K562 (cell line): Measurements from ENCODE around the gene LMBR1L. TPM values are rescaled to one million over a fixed set of nuclear protein-coding genes. Genes with fewer than 3 reads are reported as not detected.
A peak's percentile ranks its signal among the peaks of the same experiment; 100 is the strongest.

ENCODE experiments used
- BRF2 ChIP-seq: IDR thresholded peaks from 3 replicates; pipeline ENCODE4 v1.6.1; 2011; ENCODE audit warnings: borderline replicate concordance, mild to moderate bottlenecking; ENCODE audit not compliant: insufficient read length, insufficient read depth
- CREM ChIP-seq: IDR thresholded peaks from 2 replicates; pipeline ENCODE4 v1.6.1; 2014; ENCODE audit warnings: antibody characterized with exemption, low read depth
- EWSR1 ChIP-seq: fragments of 450-650 bp; IDR thresholded peaks from 2 replicates; pipeline ENCODE4 v1.6.1; 2018; ENCODE audit warnings: borderline replicate concordance, mild to moderate bottlenecking, low read depth, moderate library complexity; ENCODE audit not compliant: partially characterized antibody
- GABPB2 ChIP-seq: fragments of 250-450 bp; sonication (Bioruptor Pico); conservative IDR thresholded peaks from 2 replicates; pipeline ENCODE4 v1.5.1; 2021; ENCODE audit warnings: mild to moderate bottlenecking
- HDAC2 ChIP-seq: fragments of 450-650 bp; IDR thresholded peaks from 2 replicates; pipeline ENCODE4 v1.6.1; 2016; ENCODE audit warnings: mild to moderate bottlenecking
- HMBOX1 ChIP-seq: sonication (generic); IDR thresholded peaks from 2 replicates; pipeline ENCODE4 v1.6.1; 2016
- ILF3 ChIP-seq: fragments of 450-650 bp; IDR thresholded peaks from 2 replicates; pipeline ENCODE4 v1.6.1; 2018; ENCODE audit warnings: antibody characterized with exemption, mild to moderate bottlenecking, moderate library complexity, borderline replicate concordance
- MLX ChIP-seq, 2 experiments: fragments of 450-650 bp in 1 of 2; sonication (generic) in 1 of 2; formaldehyde crosslinking; conservative IDR thresholded peaks; 2 replicates each; pipeline versions ENCODE4 v1.4.0 to v1.8.1; 2020 to 2022; ENCODE audit warnings: mild to moderate bottlenecking in 1 of 2, missing genetic modification reagents in 1 of 2
- MYBL2 ChIP-seq, 2 experiments: fragments of 450-650 bp in 1 of 2; sonication (generic) in 1 of 2; formaldehyde crosslinking in 1 of 2; IDR thresholded peaks; 2 replicates each; pipeline versions ENCODE4 v1.6.1 to v1.8.1; 2017 to 2022; ENCODE audit warnings: borderline replicate concordance in 1 of 2, inconsistent platforms in 1 of 2, low read depth in 1 of 2, mild to moderate bottlenecking in 1 of 2, missing genetic modification reagents in 1 of 2, moderate library complexity in 1 of 2
- MYC ChIP-seq, 2 experiments: fragments of 250-450 bp in 1 of 2; sonication (Bioruptor Pico) in 1 of 2; IDR thresholded peaks; 2 replicates each; pipeline versions ENCODE4 v1.5.1 to v1.6.1; 2012 to 2021; ENCODE audit warnings: low read depth in 2 of 2, borderline replicate concordance in 1 of 2, improper control_type of control experiment in 1 of 2, low read length in 1 of 2, mild to moderate bottlenecking in 1 of 2, moderate library complexity in 1 of 2
- PATZ1 ChIP-seq: fragments of 250-450 bp; sonication (Bioruptor Pico); IDR thresholded peaks from 2 replicates; pipeline ENCODE4 v1.5.0; 2020; ENCODE audit warnings: mild to moderate bottlenecking, borderline replicate concordance
- PKNOX1 ChIP-seq: fragments of 450-650 bp; IDR thresholded peaks from 2 replicates; pipeline ENCODE4 v1.6.1; 2016
- ZKSCAN8 ChIP-seq: fragments of 200-800 bp; sonication (Bioruptor generic); IDR thresholded peaks from 2 replicates; pipeline ENCODE4 v1.6.1; 2016; ENCODE audit warnings: missing genetic modification characterization, missing compliant biosample characterization
- ZNF347 ChIP-seq: fragments of 450-650 bp; formaldehyde crosslinking; IDR thresholded peaks from 2 replicates; pipeline ENCODE4 v1.4.0; 2020; ENCODE audit warnings: low read depth, mild to moderate bottlenecking, moderate library complexity
- ZNF384 ChIP-seq: IDR thresholded peaks from 2 replicates; pipeline ENCODE4 v1.6.1; 2012; ENCODE audit warnings: low read depth, low read length, improper control_type of control experiment
- ZNF444 ChIP-seq: fragments of 250-450 bp; sonication (Bioruptor Pico); IDR thresholded peaks from 2 replicates; pipeline ENCODE4 v1.4.0; 2020; ENCODE audit warnings: mild to moderate bottlenecking, moderate library complexity
- ZNF445 ChIP-seq: fragments of 250-450 bp; sonication (Bioruptor Pico); IDR thresholded peaks from 2 replicates; pipeline ENCODE4 v1.4.0; 2020; ENCODE audit warnings: low read depth, mild to moderate bottlenecking, moderate library complexity
- ZNF696 ChIP-seq: fragments of 250-450 bp; sonication (Bioruptor Pico); conservative IDR thresholded peaks from 2 replicates; pipeline ENCODE4 v1.4.0; 2020; ENCODE audit warnings: mild to moderate bottlenecking, moderate library complexity
- ZNF75A ChIP-seq: fragments of 450-650 bp; formaldehyde crosslinking; IDR thresholded peaks from 2 replicates; pipeline ENCODE4 v1.4.0; 2020; ENCODE audit warnings: mild to moderate bottlenecking
- polyA plus RNA-seq, 8 experiments: library from polyadenylated mRNA; depleted of rRNA in 4 of 8; stranded (reverse) in 5 of 8; unstranded in 3 of 8; fragments of >200 nt; fragmentation: Nextera tagmentation in 2 of 8; fragmentation: Illumina TruSeq in 1 of 8; extraction: Ambion mirVana in 2 of 8; extraction: Trizol in 1 of 8; gene quantifications; 2 replicates each; pipeline versions ENCODE4 v1.2.1 to v1.2.3, GENCODE V29; 2011 to 2014; ENCODE audit warnings: inconsistent platforms in 1 of 8, missing spikeins in 1 of 8
- total RNA-seq, 7 experiments: library from RNA; depleted of rRNA in 6 of 7; stranded (reverse); fragments of >200 nt in 6 of 7; fragmentation: Illumina TruSeq in 2 of 7; extraction: Trizol in 2 of 7; gene quantifications; 2 replicates each; pipeline versions ENCODE4 v1.2.1 to v1.2.3, GENCODE V29; 2011 to 2021; ENCODE audit warnings: low replicate concordance in 1 of 7

Gene LMBR1L
- total and polyA plus RNA-seq, 9 of the 15 experiments (the other 6 are each of a cell fraction or from before 2014, with no cell fraction given), result 2.5 to 57.0 (median 31.1) TPM

- TF ChIP-seq PATZ1 (CRISPR knock-in tag) (peak; percentile 57; the same call in 1 of the 2 replicates), ZNF696 (CRISPR knock-in tag) (peak; percentile 33), ZNF444 (CRISPR knock-in tag) (peak; percentile 60; the same call in 1 of the 2 replicates), ZNF347 (CRISPR knock-in tag) (peak; percentile 74; the same call in 1 of the 2 replicates), MYBL2 (IDR thresholded peaks at IDR 0.05; ENCODE audit: low read depth) (no peak), MYBL2 (CRISPR knock-in tag; IDR thresholded peaks at IDR 0.05; ENCODE audit: borderline replicate concordance) (no peak), HDAC2 (0 out of 2 replicates have a peak, but pooled peaks have one; percentile 53), CREM (0 out of 2 replicates have a peak, but pooled peaks have one; percentile 10), PKNOX1 (peak; percentile 44; the same call in 1 of the 2 replicates), ZNF75A (CRISPR knock-in tag) (no peak), GABPB2 (CRISPR knock-in tag) (peak; percentile 71; the same call in 1 of the 2 replicates), MYC (IDR thresholded peaks at IDR 0.05; ENCODE audit: low read depth, low read length) (no peak), MYC (CRISPR knock-in tag; IDR thresholded peaks at IDR 0.05; ENCODE audit: borderline replicate concordance, low read depth) (no peak), EWSR1 (peak; percentile 92), BRF2 (no peak), ZNF445 (CRISPR knock-in tag) (peak; percentile 55; the same call in 1 of the 2 replicates), ILF3 (peak; percentile 89), ZNF384 (peak; percentile 47; the same call in 1 of the 2 replicates), MLX (CRISPR knock-in tag; conservative IDR thresholded peaks at IDR 0.05) (peak in 1 of 2 experiments; percentile 82; a peak in 1 of 4 replicates), HMBOX1 (peak; percentile 67), ZKSCAN8 (CRISPR knock-in tag) (no peak)
Observed at GRCh38 chr12:49126852-49127763, 16.5 kb upstream of the LMBR1L start (continued).
